SK-N-SH (cell line): ENCODE measurements around the gene SAMD8. TPM values are rescaled to one million over a fixed set of nuclear protein-coding genes. Genes with fewer than 3 reads are reported as not detected.
A peak's percentile ranks its signal among the peaks of the same experiment; 100 is the strongest.
"Not testable (repeated sequence)": the region's sequence is repeated elsewhere in the genome, so short reads cannot be mapped to it uniquely, and the experiment has no call there.

Experiments used
- CTCF ChIA-PET: fragments of 300-600, 350-600 bp; formaldehyde crosslinking; extraction: SDS; loops from one replicate; lab custom pipeline; 2021; lab: Yijun Ruan, JAX
- POLR2A ChIA-PET: fragments of 350-600 bp; sonication (Branson Sonifier 250); formaldehyde crosslinking; extraction: SDS; loops from one replicate; lab custom pipeline; 2020; ENCODE audit warnings: antibody characterized with exemption, inconsistent platforms; lab: Yijun Ruan, JAX
- DNase-seq: peaks from one replicate; pipeline ENCODE4 v3.0.0; 2012
- H2AFZ ChIP-seq: fragments of 200-600 bp; sonication (generic); 2 replicates; pipeline ENCODE4 v1.8.1; 2016; ENCODE audit warnings: antibody characterized with exemption, mild to moderate bottlenecking, low read depth
- H3F3A ChIP-seq: fragments of 200-600 bp; sonication (generic); replicated peaks from 2 replicates; pipeline ENCODE3; 2016; ENCODE audit warnings: antibody characterized with exemption, mild to moderate bottlenecking; ENCODE audit not compliant: insufficient read depth
- H3K27ac ChIP-seq, 2 experiments: fragments of 200-500 bp in 1 of 2; fragments of 200-600 bp in 1 of 2; sonication (Bioruptor generic) in 1 of 2; sonication (generic), shearing (Covaris generic) in 1 of 2; 2 replicates each; pipeline versions ENCODE4 v1.5.1 to v1.6.1; 2014 to 2016; ENCODE audit warnings: low read depth in 2 of 2, inconsistent platforms in 1 of 2, low read length in 1 of 2, mild to moderate bottlenecking in 1 of 2, mixed read lengths in 1 of 2
- H3K27me3 ChIP-seq: fragments of 200-600 bp; sonication (generic), shearing (Covaris generic); 2 replicates; pipeline ENCODE4 v1.6.1; 2016; ENCODE audit warnings: mixed run types; ENCODE audit not compliant: insufficient read depth
- H3K36me3 ChIP-seq, 2 experiments: fragments of 200-500 bp in 1 of 2; fragments of 200-600 bp in 1 of 2; sonication (Bioruptor generic) in 1 of 2; sonication (generic) in 1 of 2; replicated peaks in 1 of 2; 2 replicates each; pipeline versions ENCODE3 to v1.5.1; 2014 to 2016; ENCODE audit warnings: low read length in 1 of 2, mild to moderate bottlenecking in 1 of 2; ENCODE audit not compliant: insufficient read depth in 2 of 2, control insufficient read depth in 1 of 2
- H3K4me1 ChIP-seq, 2 experiments: fragments of 200-500 bp in 1 of 2; fragments of 200-600 bp in 1 of 2; sonication (Bioruptor generic) in 1 of 2; sonication (generic), shearing (Covaris generic) in 1 of 2; 2 replicates each; pipeline versions ENCODE4 v1.5.1 to v1.6.1; 2014 to 2016; ENCODE audit warnings: low read depth in 1 of 2, low read length in 1 of 2, mixed run types in 1 of 2; ENCODE audit not compliant: insufficient read depth in 2 of 2, control insufficient read depth in 1 of 2
- H3K4me2 ChIP-seq: fragments of 200-600 bp; sonication (generic), shearing (Covaris generic); 2 replicates; pipeline ENCODE4 v1.6.1; 2017; ENCODE audit warnings: mixed run types
- H3K4me3 ChIP-seq, 2 experiments: fragments of 200-500 bp in 1 of 2; fragments of 200-600 bp in 1 of 2; sonication (Bioruptor generic) in 1 of 2; sonication (generic), shearing (Covaris generic) in 1 of 2; 2 replicates each; pipeline versions ENCODE4 v1.5.1 to v1.8.1; 2014 to 2016; ENCODE audit warnings: low read depth in 2 of 2, inconsistent platforms in 1 of 2, low read length in 1 of 2, mild to moderate bottlenecking in 1 of 2, mixed read lengths in 1 of 2, moderate library complexity in 1 of 2
- H3K79me2 ChIP-seq: fragments of 200-600 bp; sonication (generic); 2 replicates; pipeline ENCODE4 v1.8.1; 2017; ENCODE audit warnings: mild to moderate bottlenecking; ENCODE audit not compliant: insufficient read depth
- H3K9ac ChIP-seq: fragments of 200-600 bp; sonication (generic); 2 replicates; pipeline ENCODE4 v1.6.1; 2017; ENCODE audit warnings: mixed run types
- H3K9me2 ChIP-seq: fragments of 200-600 bp; sonication (generic); 2 replicates; pipeline ENCODE4 v1.6.1; 2017; ENCODE audit warnings: mixed run types
- H3K9me3 ChIP-seq: fragments of 200-600 bp; sonication (generic); 2 replicates; pipeline ENCODE4 v1.6.1; 2017; ENCODE audit warnings: mixed run types, mild to moderate bottlenecking, moderate library complexity
- H4K20me1 ChIP-seq: fragments of 200-600 bp; sonication (generic); 2 replicates; pipeline ENCODE4 v1.6.1; 2017; ENCODE audit warnings: mild to moderate bottlenecking, mixed run types; ENCODE audit not compliant: insufficient read depth
- EP300 ChIP-seq, 2 experiments: IDR thresholded peaks; 2 replicates each; pipeline versions ENCODE4 v1.4.0 to v1.6.1; 2012; ENCODE audit warnings: borderline replicate concordance in 1 of 2, low read depth in 1 of 2, low read length in 1 of 2
- FOXM1 ChIP-seq: IDR thresholded peaks from 2 replicates; pipeline ENCODE4 v1.4.0; 2012; ENCODE audit warnings: low read depth, mild to moderate bottlenecking
- GABPA ChIP-seq: IDR thresholded peaks from 2 replicates; pipeline ENCODE4 v1.4.0; 2012; ENCODE audit warnings: low read depth, mild to moderate bottlenecking
- GATA2 ChIP-seq: sonication (generic); formaldehyde crosslinking; IDR thresholded peaks from 2 replicates; pipeline ENCODE4 v1.5.0; 2020; ENCODE audit warnings: mild to moderate bottlenecking, missing genetic modification reagents
- MEF2A ChIP-seq: IDR thresholded peaks from 2 replicates; pipeline ENCODE4 v1.4.0; 2012; ENCODE audit warnings: low read depth, borderline replicate concordance
- NFIC ChIP-seq: IDR thresholded peaks from 2 replicates; pipeline ENCODE4 v1.4.0; 2012; ENCODE audit warnings: borderline replicate concordance
- NRF1 ChIP-seq: IDR thresholded peaks from 2 replicates; pipeline ENCODE4 v1.6.1; 2012; ENCODE audit warnings: low read depth, mild to moderate bottlenecking, low read length
- PBX3 ChIP-seq: IDR thresholded peaks from 2 replicates; pipeline ENCODE4; 2012
- POLR2AphosphoS5 ChIP-seq: IDR thresholded peaks from 2 replicates; pipeline ENCODE4 v1.6.1; 2012; ENCODE audit warnings: low read depth, low read length
- SIN3A ChIP-seq: IDR thresholded peaks from 2 replicates; pipeline ENCODE4 v1.6.1; 2012; ENCODE audit warnings: low read depth, mild to moderate bottlenecking, low read length, moderate library complexity, borderline replicate concordance
- TEAD4 ChIP-seq: IDR thresholded peaks from 2 replicates; pipeline ENCODE4 v1.4.0; 2012; ENCODE audit warnings: mild to moderate bottlenecking, borderline replicate concordance; ENCODE audit not compliant: insufficient read depth
- USF1 ChIP-seq: IDR thresholded peaks from 2 replicates; pipeline ENCODE4 v1.4.0; 2012; ENCODE audit warnings: low read depth, borderline replicate concordance
- WGBS: methylation state at CpG from one replicate; pipeline ENCODE4 v1.1.6; 2017; ENCODE audit warnings: low lambda C conversion rate; 5-methylcytosine and 5-hydroxymethylcytosine counted together
- polyA plus RNA-seq, 3 experiments: library from polyadenylated mRNA; depleted of rRNA; stranded (reverse); fragments of >200 nt; gene quantifications; 2 replicates each; pipeline ENCODE4 v1.2.3, GENCODE V29; 2012
- TF ChIP-seq, protein P1 (sequence below): fragments of 150-350 bp; IDR thresholded peaks from 2 replicates; pipeline ENCODE4 v1.6.1; 2017; ENCODE audit warnings: antibody characterized with exemption, low read length, low read depth, borderline replicate concordance
- TF ChIP-seq, protein P2 (sequence below): IDR thresholded peaks from 2 replicates; pipeline ENCODE4 v1.4.0; 2012; ENCODE audit warnings: low read depth, borderline replicate concordance

SAMD8 gene
- polyA plus RNA-seq, 1 of the 3 experiments (the other 2 are of a cell fraction) = 9.7 TPM

DNA sequence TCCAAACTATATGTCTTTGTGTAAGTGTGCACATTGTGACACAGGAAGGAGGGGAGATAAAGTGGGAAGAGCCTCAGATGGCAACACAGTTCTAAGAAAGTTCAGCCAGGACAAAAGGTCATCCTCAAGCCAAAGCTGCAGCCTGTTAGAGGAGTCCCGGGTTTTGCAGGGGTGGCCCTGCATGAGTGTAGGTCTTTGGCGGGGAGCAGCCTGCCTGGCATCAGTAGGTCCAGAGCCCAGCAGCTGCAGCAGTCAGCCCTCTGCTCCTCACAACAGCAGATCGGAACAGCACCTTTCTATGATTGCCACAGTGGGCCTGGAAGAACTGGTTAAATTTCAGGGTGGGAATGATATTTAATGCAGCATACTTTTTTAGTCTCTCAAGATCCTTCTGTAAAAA lies 85.6 kb downstream of the SAMD8 start (continued):
- no peak for TF ChIP-seq USF1
- no peak for TF ChIP-seq NFIC
- TF ChIP-seq, protein P1, sequence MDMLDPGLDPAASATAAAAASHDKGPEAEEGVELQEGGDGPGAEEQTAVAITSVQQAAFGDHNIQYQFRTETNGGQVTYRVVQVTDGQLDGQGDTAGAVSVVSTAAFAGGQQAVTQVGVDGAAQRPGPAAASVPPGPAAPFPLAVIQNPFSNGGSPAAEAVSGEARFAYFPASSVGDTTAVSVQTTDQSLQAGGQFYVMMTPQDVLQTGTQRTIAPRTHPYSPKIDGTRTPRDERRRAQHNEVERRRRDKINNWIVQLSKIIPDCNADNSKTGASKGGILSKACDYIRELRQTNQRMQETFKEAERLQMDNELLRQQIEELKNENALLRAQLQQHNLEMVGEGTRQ = no peak
- TF ChIP-seq SIN3A = no peak
- TF ChIP-seq, protein P2, sequence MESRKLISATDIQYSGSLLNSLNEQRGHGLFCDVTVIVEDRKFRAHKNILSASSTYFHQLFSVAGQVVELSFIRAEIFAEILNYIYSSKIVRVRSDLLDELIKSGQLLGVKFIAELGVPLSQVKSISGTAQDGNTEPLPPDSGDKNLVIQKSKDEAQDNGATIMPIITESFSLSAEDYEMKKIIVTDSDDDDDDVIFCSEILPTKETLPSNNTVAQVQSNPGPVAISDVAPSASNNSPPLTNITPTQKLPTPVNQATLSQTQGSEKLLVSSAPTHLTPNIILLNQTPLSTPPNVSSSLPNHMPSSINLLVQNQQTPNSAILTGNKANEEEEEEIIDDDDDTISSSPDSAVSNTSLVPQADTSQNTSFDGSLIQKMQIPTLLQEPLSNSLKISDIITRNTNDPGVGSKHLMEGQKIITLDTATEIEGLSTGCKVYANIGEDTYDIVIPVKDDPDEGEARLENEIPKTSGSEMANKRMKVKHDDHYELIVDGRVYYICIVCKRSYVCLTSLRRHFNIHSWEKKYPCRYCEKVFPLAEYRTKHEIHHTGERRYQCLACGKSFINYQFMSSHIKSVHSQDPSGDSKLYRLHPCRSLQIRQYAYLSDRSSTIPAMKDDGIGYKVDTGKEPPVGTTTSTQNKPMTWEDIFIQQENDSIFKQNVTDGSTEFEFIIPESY = no peak

DNA sequence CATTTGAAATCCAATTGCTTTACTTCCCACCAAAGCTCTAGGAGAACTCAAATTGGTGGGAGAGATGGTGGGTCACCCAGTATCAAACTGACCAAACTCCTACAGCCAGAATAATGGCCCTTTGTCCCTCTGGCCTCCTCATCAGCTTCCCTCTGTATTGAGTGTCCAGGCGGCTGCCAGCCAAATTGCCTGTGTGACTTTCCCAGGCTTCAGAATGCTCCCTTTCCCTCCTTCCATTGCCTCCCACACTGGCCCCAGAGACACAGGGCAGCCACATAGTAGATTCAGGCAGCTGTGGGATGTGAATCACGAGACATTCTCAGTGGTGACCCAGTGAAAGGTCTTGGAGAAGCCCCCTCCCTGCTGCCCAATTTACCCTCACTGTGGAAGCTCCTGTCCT lies 86.5 kb downstream of the SAMD8 start:
- Histone ChIP-seq H3K9me3 (no peaks in the 10 kb centered on the region), H3K36me3 (no peaks in the 10 kb centered on the region), H3K27ac (peak overlapping the region in 1 of 2 experiments; percentile 46; a peak in 2 of 4 replicates), H3K79me2 (no peaks in the 10 kb centered on the region), H3K9me2 (no peaks in the 10 kb centered on the region), H3K4me2 (no peak overlapping the region), H4K20me1 (no peaks in the 10 kb centered on the region), H3K4me1 (peaks cover 0 to 10% of the 10 kb centered on the region in 2 experiments; a peak in 2 of 4 replicates), H3F3A (peaks cover 9% of the 10 kb centered on the region), H3K9ac (no peak overlapping the region), H3K27me3 (no peaks in the 10 kb centered on the region), H2AFZ (no peak overlapping the region), H3K4me3 (no peak overlapping the region)
- CTCF ChIA-PET = interaction anchor here (1.3 to 3.4 kb wide), 4 partner anchors 9 to 39 kb away, joined by 4 to 13 read pairs (median 4); no protein-coding TSS in a partner anchor
- WGBS = 40% methylated on average over 2 of the region's 2 CpGs
- TF ChIP-seq NRF1 (no peak), TEAD4 (no peak), FOXM1 (no peak), POLR2AphosphoS5 (no peak), MEF2A (no peak), EP300 (IDR thresholded peaks at IDR 0.05; ENCODE audit: borderline replicate concordance in 1 of 2, low read depth in 1 of 2, low read length in 1 of 2) (no peak), GABPA (no peak), GATA2 (CRISPR knock-in tag) (no peak), PBX3 (no peak)
- POLR2A ChIA-PET = interaction anchor here (1.2 kb wide), 1 partner anchor 12 kb away, joined by 3 read pairs; no protein-coding TSS in a partner anchor
- DNase-seq = no peak

DNA sequence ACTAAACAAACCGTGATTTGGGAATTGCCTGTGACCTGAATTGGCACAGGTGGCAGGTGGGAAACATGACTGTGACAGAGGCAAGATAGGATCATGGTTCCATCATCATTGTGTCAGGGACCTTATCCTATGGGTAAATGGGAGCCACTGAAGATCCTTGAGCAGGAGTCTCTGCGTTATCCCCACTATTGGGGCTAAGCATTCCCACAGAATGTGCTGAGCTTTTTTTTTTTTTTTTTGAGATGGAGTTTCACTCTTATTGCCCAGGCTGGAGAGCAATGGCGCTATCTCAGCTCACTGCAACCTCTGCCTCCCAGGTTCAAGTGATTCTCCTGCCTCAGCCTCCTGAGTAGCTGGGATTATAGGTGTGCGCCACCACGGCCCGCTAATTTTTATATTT lies 88.5 kb downstream of the SAMD8 start:
- H3K79me2 ChIP-seq, POLR2A ChIA-PET, H3K9ac ChIP-seq, H3K9me2 ChIP-seq, H3K4me1 ChIP-seq, H2AFZ ChIP-seq, H3F3A ChIP-seq, DNase-seq, H3K27me3 ChIP-seq, H3K4me3 ChIP-seq, H3K36me3 ChIP-seq, H3K4me2 ChIP-seq, H3K9me3 ChIP-seq, H4K20me1 ChIP-seq, H3K27ac ChIP-seq: not testable (repeated sequence)
- WGBS = 99% methylated on average over 6 of the region's 6 CpGs
- CTCF ChIA-PET = interaction anchor here (1.0 to 1.1 kb wide), 2 partner anchors 11 to 31 kb away, joined by 3 read pairs; no protein-coding TSS in a partner anchor
